Amniotic epithelial cell (primary cell): ENCODE data around the gene SATB1.
"Not testable (repeated sequence)": the region's sequence is repeated elsewhere in the genome, so short reads cannot be mapped to it uniquely, and the experiment has no call there.

Source experiments
- DNase-seq: peaks from one replicate; pipeline ENCODE4 v3.0.0-alpha.2; 2010; ENCODE audit warnings: low read depth

The SATB1 gene

GRCh38 chr3:18424729-18425640, at the start of gene SATB1:
SATB1 (minus strand) TSS chr3:18425339; CDS start chr3:18420967, 4,372 bp downstream.
- peak; percentile 26 for DNase-seq

GRCh38 chr3:18474202-18474601, 49.1 kb upstream of the SATB1 start:
- no peak for DNase-seq

GRCh38 chr3:18469775-18470174, 44.6 kb upstream of the SATB1 start:
- no peak for DNase-seq

GRCh38 chr3:18466136-18466535, 41.0 kb upstream of the SATB1 start:
- DNase-seq: no peak

- no peak for DNase-seq
Measured at GRCh38 chr3:18454766-18455165, 29.6 kb upstream of the SATB1 start.

- not testable (repeated sequence) for DNase-seq
Measured at GRCh38 chr3:18449618-18450017, 24.5 kb upstream of the SATB1 start.

- no peak for DNase-seq
Measured at GRCh38 chr3:18447720-18448119, 22.6 kb upstream of the SATB1 start.

GRCh38 chr3:18446149-18446825, 21.1 kb upstream of the SATB1 start:
- DNase-seq: no peak

GRCh38 chr3:18445401-18446148, 20.4 kb upstream of the SATB1 start:
- no peak for DNase-seq

- DNase-seq: peak; percentile 14
Measured at GRCh38 chr3:18444595-18445400, 19.7 kb upstream of the SATB1 start.

GRCh38 chr3:18443665-18444594, 18.8 kb upstream of the SATB1 start:
- no peak for DNase-seq

GRCh38 chr3:18442756-18443664, 17.9 kb upstream of the SATB1 start:
- no peak for DNase-seq

- DNase-seq: no peak
Measured at GRCh38 chr3:18441551-18441950, 16.4 kb upstream of the SATB1 start.

GRCh38 chr3:18440066-18440722, 15.1 kb upstream of the SATB1 start:
- no peak for DNase-seq

GRCh38 chr3:18439281-18439680, 14.1 kb upstream of the SATB1 start:
- no peak for DNase-seq

GRCh38 chr3:18438586-18438985, 13.4 kb upstream of the SATB1 start:
- DNase-seq: no peak

GRCh38 chr3:18436213-18436612, 11.1 kb upstream of the SATB1 start:
- DNase-seq: no peak

- DNase-seq: no peak
Measured at GRCh38 chr3:18434711-18435110, 9.6 kb upstream of the SATB1 start.

GRCh38 chr3:18432752-18433151, 7.6 kb upstream of the SATB1 start:
- DNase-seq: no peak
